KMS-11 (cell line): Measurements from ENCODE around the gene CHCHD2.
"Not testable (repeated sequence)": the region's sequence is repeated elsewhere in the genome, so short reads cannot be mapped to it uniquely, and the experiment has no call there.

ENCODE experiments used
- H2AFZ ChIP-seq: fragments of 200-600 bp; sonication (generic); 2 replicates; pipeline ENCODE4 v1.6.1; 2016; ENCODE audit warnings: antibody characterized with exemption, mixed run types, low read depth
- H3K27ac ChIP-seq: fragments of 200-600 bp; sonication (generic); 2 replicates; pipeline ENCODE4 v1.6.1; 2016; ENCODE audit warnings: mild to moderate bottlenecking, mixed run types
- H3K27me3 ChIP-seq: fragments of 200-600 bp; sonication (generic); 2 replicates; pipeline ENCODE4 v1.6.1; 2017; ENCODE audit warnings: mild to moderate bottlenecking, low read depth, mixed run types, moderate library complexity; ENCODE audit not compliant: insufficient read depth
- H3K36me3 ChIP-seq: fragments of 200-600 bp; sonication (generic); 2 replicates; pipeline ENCODE4 v1.6.1; 2017; ENCODE audit warnings: mild to moderate bottlenecking, mixed run types; ENCODE audit not compliant: insufficient read depth
- H3K4me1 ChIP-seq: fragments of 200-600 bp; sonication (generic); 2 replicates; pipeline ENCODE4 v1.6.1; 2016; ENCODE audit warnings: mild to moderate bottlenecking, low read depth, mixed run types; ENCODE audit not compliant: poor library complexity, severe bottlenecking
- H3K4me2 ChIP-seq: fragments of 200-600 bp; sonication (generic); 2 replicates; pipeline ENCODE4 v1.7.0; 2016; ENCODE audit warnings: mild to moderate bottlenecking, mixed run types
- H3K4me3 ChIP-seq: fragments of 200-600 bp; sonication (generic); IDR thresholded peaks from 2 replicates; pipeline ENCODE4 v1.6.1; 2017; ENCODE audit warnings: low read depth, low read length, mixed read lengths; ENCODE audit not compliant: insufficient read depth
- H3K79me2 ChIP-seq: fragments of 200-600 bp; sonication (generic); 2 replicates; pipeline ENCODE4 v1.6.1; 2016; ENCODE audit warnings: low read depth, mixed run types; ENCODE audit not compliant: insufficient read depth
- H3K9ac ChIP-seq: fragments of 200-600 bp; sonication (generic); 2 replicates; pipeline ENCODE4 v1.6.1; 2016; ENCODE audit warnings: mild to moderate bottlenecking, mixed run types
- H4K20me1 ChIP-seq: fragments of 200-600 bp; sonication (generic); 2 replicates; pipeline ENCODE4 v1.6.1; 2016; ENCODE audit warnings: mild to moderate bottlenecking, mixed run types; ENCODE audit not compliant: insufficient read depth
- CTCF ChIP-seq: fragments of 200-600 bp; sonication (generic); conservative IDR thresholded peaks from 2 replicates; pipeline ENCODE4 v1.6.1; 2017; ENCODE audit warnings: low read depth, mild to moderate bottlenecking, antibody characterized with exemption, low read length, moderate library complexity, mixed read lengths

The CHCHD2 gene

GRCh38 chr7:56107954-56108258, 1.6 kb upstream of the CHCHD2 start:
- Histone ChIP-seq H4K20me1 (peaks cover 3% of the 10 kb centered on the region; the same call in 1 of the 2 replicates), H2AFZ (no peak overlapping the region), H3K4me3 (no peak overlapping the region), H3K79me2 (peaks cover 29% of the 10 kb centered on the region), H3K27me3 (no peaks in the 10 kb centered on the region), H3K36me3 (peaks cover 16% of the 10 kb centered on the region; the same call in 1 of the 2 replicates), H3K27ac (no peak overlapping the region), H3K9ac (no peak overlapping the region), H3K4me2 (no peak overlapping the region), H3K4me1 (peaks cover 33% of the 10 kb centered on the region)
- no peak for TF ChIP-seq CTCF

GRCh38 chr7:56105508-56105907, 768 bp downstream of the CHCHD2 start:
- Histone ChIP-seq H3K27ac (peak overlapping the region; percentile 63), H3K4me2 (peak overlapping the region; percentile 59), H3K79me2 (peaks cover 29% of the 10 kb centered on the region), H4K20me1 (peaks cover 3% of the 10 kb centered on the region; the same call in 1 of the 2 replicates), H3K36me3 (peaks cover 28% of the 10 kb centered on the region; the same call in 1 of the 2 replicates), H3K4me3 (no peak overlapping the region), H2AFZ (no peak overlapping the region), H3K4me1 (peaks cover 54% of the 10 kb centered on the region), H3K9ac (peak overlapping the region; percentile 86), H3K27me3 (no peaks in the 10 kb centered on the region)
- no peak for TF ChIP-seq CTCF

GRCh38 chr7:56104138-56104537, 2.1 kb downstream of the CHCHD2 start:
- H3K4me1 ChIP-seq: peaks cover 64% of the 10 kb centered on the region
- peaks cover 28% of the 10 kb centered on the region; the same call in 1 of the 2 replicates for H3K36me3 ChIP-seq
- not testable (repeated sequence) for H4K20me1 ChIP-seq, H3K27me3 ChIP-seq, H3K9ac ChIP-seq, H2AFZ ChIP-seq, H3K27ac ChIP-seq, H3K4me3 ChIP-seq, H3K4me2 ChIP-seq
- peaks cover 29% of the 10 kb centered on the region for H3K79me2 ChIP-seq

- Histone ChIP-seq H3K36me3 (peaks cover 22% of the 10 kb centered on the region; the same call in 1 of the 2 replicates), H3K4me1 (peaks cover 84% of the 10 kb centered on the region), H3K27ac (peak overlapping the region; percentile 58; the same call in 1 of the 2 replicates), H3K4me3 (no peak overlapping the region), H4K20me1 (no peaks in the 10 kb centered on the region), H2AFZ (no peak overlapping the region), H3K27me3 (no peaks in the 10 kb centered on the region), H3K79me2 (peaks cover 13% of the 10 kb centered on the region), H3K4me2 (no peak overlapping the region), H3K9ac (no peak overlapping the region)
- no peak for TF ChIP-seq CTCF
These were observed 6.6 kb downstream of the CHCHD2 start for GRCh38 chr7:56099653-56100052.

- H3K9ac ChIP-seq, H3K4me3 ChIP-seq, H4K20me1 ChIP-seq, H3K27me3 ChIP-seq, H3K79me2 ChIP-seq, H2AFZ ChIP-seq: not testable (repeated sequence)
- Histone ChIP-seq H3K36me3 (peaks cover 14% of the 10 kb centered on the region; the same call in 1 of the 2 replicates), H3K27ac (peak overlapping the region; percentile 58), H3K4me1 (peaks cover 75% of the 10 kb centered on the region), H3K4me2 (peak overlapping the region; percentile 44; the same call in 1 of the 2 replicates)
These were observed 7.9 kb downstream of the CHCHD2 start for GRCh38 chr7:56098187-56099008.
